Activated T-helper 9 cell treated with anti-CD3 and anti-CD28 coated beads, Interleukin-2, amount 50 U/mL, for 16 hours (primary cell): ENCODE measurements around the gene ELP4.
"Not testable (repeated sequence)": the region's sequence is repeated elsewhere in the genome, so short reads cannot be mapped to it uniquely, and the experiment has no call there.

Experiments used
- DNase-seq: peaks from one replicate; pipeline ENCODE4 v3.0.0-alpha.2; 2020; ENCODE audit warnings: low read depth

ELP4 gene

DNA sequence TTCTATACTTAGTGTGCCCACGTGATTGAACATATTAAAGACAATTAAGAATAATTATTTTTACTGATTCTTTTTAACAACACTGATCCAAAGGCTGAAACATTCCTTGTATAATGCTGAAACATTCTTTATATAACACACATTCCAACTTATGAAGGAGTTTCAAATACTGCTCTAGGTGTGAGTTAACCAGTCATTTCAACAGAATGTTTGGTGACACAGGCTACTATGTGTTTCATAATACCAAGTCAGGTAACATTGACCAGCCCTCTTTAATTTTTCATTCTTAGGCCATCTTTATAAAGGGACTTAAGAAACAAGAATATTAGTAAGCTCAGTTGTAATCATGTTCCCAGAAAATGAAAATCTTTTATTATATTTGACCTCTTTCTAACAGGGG, 136.6 kb downstream of the ELP4 start:
- no peak for DNase-seq

DNA sequence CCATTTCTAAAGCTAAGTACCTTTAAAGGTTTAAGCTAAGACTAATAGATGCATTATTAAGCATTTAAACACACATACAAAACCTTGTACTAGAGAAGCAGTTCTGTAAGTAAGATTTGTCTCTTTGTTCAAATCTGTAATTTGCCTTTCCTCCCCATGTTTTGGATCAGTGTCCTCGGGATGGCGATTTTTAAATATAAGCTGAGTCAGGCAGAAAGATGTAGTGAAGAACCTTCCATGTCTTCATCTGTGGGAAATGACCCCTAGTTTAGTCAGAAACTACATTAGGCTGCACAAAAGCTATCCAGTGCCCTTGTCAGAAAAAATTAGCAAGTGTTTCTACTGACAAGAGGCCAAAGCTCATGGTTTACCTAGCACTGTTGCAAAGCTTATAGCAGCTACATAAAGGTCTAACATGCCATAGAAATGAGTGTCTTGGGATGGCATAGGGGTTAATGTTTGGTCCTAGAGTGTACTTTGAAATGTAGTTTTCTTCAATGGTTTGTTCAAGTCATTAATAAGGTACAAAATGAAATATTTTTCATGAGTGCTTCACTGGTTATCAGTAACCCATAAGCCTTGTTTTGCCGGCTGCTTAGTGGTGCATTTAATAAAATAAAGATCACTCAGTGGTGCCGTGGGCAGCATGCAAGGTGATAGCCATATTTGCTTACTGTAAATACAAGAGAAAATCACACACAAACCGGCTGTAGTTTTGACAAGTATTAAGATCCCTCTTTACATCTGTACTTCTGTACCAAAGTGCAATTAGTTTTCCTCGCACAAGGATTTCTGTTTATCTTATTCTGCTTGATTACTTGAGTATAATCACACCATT, 139.8 kb downstream of the ELP4 start:
- no peak for DNase-seq

DNA sequence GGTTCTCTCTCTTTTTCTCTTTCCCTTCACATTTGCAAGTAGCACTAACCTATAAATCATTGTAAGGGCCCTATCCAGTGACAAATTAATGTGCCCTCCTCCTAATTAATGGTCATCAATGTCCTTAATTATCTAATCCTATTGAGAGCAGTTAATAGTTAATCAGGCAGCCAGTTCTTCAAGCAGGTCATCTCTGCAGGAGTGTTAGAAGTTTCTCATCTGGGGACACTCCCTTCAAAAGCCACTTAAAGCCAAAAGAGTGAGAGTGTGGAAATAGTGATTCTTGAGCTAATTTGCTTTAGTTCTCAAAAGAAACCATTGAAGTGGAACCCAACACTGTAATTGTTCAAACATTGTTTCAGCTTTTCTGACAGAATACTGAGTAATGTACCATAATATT, 141.6 kb downstream of the ELP4 start:
- DNase-seq, result no peak

DNA sequence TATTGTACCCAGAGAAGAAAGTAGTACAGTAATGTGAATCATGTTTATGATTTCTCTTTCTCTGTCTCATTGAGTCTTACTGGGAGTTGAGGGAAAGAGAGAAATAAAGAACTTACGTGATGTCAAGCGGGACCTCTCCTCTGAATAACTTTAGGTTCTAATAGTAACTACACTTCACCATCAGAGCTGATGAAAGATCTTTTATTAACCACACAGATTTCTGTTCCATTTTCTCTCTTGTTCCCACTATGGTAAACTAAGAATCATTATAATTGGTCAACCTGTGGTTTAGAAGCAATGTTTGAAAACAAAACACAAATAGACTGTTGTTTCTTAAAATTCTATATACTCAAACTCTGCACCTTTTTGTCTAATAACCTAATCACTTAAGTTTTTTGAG, 142.3 kb downstream of the ELP4 start:
- no peak for DNase-seq

DNA sequence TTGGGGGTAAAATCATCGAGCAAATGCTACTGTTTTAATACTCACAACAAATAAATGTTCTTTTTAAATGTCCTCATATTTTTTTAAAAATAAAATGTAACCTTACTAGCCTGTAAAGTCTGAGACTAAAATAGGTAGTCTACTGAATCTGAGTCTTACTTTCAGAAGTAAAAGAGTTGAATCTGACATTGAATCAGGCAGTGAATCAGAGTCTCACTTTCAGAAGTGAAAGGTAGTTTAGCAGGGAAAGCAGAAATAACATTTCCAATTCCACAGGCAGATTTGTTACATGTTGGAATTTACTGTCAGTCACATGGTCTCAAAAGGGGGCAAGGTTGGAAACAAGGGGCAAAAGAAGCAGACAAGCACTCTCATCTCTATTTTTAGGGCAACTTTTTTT, 143.0 kb downstream of the ELP4 start:
- DNase-seq, result no peak

DNA sequence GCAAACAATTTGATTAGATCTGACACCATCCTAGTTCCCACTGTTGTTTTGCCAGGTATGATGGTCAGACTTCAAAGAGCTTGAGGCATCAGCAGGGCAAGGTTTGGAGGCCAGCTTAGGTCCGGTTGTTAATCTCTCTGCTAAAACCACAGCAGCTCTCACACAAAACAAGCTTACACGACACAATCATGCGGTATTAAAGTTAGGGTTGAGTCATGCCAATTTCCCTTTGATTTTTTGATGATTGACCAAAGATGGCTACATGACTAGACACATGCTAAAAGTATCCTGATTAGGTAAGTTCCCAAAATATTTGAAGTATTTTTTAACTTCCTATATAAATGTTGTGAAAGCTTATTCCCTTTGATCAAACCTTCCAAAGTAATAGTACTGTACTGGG, 145.9 kb downstream of the ELP4 start:
- no peak for DNase-seq

DNA sequence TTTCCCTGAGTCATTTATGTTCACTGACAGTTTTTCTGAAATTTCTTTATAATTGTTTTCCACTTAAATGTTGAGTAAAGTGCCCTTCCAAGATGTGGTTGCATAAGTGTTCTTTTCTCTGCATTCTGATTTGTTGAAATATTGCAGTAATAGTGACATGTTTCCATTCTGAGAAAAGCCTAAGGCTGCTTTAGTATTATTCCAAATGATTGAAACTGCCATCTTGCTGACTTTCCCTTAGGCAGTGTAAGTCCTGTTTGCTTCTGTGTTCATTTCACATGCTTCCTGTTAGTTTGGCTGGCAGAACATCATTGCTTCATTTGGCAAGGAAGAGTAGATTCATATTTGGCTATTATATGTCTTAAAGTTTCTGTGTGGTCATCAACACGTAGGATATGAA, 146.5 kb downstream of the ELP4 start:
- DNase-seq, result no peak

DNA sequence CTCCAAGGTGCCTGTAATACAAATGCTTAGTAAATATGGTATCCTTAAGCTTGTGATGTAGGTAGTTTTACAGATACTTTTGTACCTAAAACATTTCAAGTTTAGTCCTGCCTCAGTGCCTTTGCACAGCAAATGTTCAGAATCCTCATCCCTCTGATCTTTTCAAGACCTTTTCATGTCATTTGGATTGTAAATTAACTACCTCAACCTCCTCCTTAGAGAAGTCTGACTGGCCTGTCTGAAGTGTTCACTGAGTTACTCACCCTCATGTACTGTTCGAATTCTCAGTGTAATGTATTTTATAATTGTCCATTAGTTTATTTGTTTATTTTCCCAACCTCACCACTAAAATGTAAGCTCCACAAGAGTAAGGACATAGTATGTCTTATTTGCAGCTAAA, 147.5 kb downstream of the ELP4 start:
- DNase-seq, result no peak

DNA sequence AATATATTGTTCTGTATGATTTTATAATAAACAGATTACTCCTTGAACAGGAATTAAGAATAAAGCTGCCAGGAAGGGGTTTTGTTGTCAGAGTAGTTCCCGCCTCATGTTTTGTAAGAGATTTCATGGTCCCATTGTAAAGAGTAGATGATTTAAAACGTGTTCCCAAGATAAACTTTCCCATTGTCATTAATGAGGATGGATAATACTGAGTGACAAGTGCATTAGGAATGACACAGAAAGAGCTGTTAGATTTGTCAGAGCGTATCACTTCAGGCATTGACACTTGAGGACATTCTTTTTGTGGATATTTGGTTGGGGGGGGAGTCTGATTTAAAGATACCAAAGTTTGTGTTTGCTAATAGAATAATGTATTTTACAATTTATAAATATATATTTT, 154.6 kb downstream of the ELP4 start:
- DNase-seq, result no peak

DNA sequence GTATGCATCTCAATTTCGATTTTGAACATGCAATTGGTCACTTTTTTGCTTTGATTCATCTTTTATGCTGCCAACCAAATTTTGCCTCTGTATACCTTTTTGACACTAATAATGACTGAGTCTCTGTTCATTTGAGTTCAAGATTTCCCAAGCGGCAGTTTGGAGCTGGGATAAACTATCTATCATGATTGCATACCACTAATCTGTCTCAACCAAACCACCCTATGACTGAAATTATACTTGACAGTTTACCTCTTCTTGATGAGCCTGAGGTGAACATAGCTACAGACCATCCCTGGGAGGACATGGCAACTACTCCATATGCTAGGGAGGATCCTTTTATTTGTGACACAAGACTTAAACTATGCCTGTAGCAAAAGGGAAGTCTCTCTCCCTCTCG, 155.4 kb downstream of the ELP4 start:
- no peak for DNase-seq

DNA sequence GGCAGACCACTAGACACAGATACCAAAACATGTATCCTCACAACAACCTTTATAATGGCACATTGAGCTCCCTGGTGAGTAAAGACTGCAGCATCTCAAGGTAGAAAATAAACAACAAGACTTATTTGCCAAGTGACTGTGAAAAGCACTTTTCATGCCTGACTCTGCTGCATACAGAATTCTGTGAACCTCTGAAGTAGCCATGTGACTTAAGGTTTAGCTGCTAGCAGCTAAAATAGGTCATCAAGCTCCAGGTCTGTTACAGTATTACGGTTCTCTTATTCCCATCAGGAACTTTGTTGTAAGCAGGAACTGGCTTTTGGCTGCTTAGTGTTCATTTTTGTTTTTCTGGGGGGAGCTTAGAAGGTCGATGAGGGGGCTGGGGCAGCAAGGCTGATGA, 162.1 kb downstream of the ELP4 start:
- DNase-seq, result no peak

DNA sequence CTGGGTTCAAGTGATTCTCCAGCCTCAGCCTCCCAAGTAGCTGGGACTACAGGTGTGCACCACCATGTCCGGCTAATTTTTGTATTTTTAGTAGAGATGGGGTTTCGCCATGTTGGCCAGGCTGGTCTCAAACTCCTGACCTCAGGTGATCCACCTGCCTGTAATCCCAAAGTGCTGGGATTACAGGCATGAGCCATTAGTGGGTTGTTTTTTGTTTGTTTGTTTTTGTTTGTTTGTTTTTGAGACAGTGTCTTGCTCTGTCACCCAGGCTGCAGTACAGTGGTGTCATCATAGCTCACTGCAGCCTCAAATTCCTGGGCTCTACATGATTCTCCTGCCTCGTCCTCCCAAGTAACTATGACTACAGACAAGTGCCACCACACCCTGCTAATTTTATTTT, 163.5 kb downstream of the ELP4 start:
- not testable (repeated sequence) for DNase-seq

DNA sequence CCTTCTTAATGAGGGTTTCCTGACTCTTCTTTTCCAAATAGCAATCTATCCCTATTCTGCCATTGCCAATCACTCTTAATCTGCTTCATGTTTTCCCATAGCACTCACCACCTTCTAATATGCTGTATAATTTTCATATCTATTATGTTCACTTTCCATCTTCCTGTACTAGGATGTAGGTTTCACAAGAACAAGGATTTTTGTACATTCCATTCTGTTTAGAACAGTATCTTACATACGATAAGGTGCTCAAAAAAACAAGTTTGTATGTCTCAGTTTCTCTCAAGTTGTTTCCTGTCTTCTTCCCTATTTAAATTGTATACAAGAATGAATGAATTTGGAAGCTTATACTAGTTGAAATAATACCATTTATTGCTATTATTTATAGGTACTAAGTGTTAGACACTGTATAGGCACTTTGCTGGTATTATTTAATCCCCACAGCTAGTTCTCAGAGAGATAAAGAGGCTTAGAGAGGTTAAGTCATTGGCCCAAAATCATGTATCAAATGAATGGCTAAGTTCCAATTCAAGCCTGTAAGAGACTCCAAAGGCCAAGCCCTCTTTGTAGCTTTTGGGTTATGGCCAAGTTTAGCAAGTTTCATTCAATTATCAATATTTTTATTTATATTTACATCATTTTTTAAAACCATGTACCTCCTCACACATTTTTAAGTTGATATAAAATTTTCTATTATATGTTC, 166.9 kb downstream of the ELP4 start:
- DNase-seq, result no peak

DNA sequence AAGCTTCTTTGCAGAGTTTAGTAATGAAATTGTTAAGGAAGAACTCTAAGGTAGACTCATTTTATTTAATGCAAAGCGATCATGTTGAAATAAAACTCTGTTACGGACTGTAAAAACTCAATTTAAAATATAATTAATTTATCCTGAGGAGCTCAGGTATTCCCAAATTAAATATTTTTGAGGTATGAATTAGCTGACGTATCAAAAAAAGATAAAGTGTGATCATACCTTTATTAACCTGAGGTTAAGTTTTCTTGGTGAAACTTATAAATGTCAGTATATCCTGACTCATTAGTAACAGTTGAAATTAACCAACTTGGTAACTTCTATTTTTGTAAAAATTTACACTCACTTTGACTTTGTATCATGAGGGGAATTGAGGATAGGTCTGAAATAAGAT, 171.2 kb downstream of the ELP4 start:
- no peak for DNase-seq

DNA sequence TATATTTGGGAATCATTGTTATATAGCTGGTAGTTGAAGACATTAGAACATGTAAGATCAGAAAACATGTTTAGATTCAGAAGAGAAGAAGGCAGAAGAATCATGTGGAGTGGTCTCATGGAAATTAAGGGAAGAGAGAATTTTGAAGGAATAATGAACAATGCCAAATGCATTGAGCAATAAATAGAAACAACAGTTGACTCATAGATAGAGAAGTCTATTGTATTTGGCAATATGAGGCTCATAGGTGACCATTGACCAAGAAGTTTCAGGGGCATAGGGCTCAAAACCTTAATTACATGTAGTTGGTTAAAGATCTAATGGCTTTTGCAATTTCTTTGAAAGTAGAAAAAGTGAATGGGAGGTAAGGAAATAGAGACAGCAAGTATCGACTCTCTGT, 177.7 kb downstream of the ELP4 start:
- no peak for DNase-seq

DNA sequence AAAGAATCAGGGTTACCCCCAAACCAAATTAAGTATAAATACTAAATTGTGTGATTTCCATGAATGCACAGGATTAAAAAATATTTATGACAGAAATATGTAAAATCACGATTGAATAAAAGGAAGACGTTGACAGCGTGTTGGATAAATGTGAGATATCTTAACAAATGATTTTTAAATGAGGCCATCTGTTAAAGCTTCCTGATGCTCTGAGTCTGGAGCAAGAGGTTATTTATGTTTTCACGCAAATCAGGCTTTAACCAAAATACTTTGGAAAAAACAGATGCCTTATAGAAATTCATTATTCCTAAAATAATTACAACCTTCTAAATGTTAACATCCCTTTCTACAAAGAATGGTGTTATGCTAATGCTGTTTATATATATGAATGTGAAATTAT, 178.3 kb downstream of the ELP4 start:
- DNase-seq, result no peak

DNA sequence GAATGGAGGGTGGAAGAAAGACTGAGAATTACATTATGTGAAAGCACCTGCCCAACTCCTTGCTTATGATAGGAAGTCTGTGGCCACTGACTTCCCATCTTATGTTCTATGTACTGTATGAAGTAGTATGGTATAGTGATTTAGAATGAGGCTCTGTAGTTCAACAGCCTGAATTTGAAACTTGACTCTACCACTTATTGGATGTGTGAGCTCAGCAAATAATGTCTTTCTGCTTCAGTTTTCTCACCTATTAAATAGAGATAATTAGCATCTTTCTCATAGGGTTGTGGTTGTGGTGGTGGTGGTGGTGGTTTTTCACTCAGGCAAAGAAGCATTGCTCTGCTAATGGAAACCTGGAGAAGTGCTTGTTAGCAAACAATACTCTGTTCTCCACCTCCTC, 180.0 kb downstream of the ELP4 start:
- DNase-seq, result no peak

DNA sequence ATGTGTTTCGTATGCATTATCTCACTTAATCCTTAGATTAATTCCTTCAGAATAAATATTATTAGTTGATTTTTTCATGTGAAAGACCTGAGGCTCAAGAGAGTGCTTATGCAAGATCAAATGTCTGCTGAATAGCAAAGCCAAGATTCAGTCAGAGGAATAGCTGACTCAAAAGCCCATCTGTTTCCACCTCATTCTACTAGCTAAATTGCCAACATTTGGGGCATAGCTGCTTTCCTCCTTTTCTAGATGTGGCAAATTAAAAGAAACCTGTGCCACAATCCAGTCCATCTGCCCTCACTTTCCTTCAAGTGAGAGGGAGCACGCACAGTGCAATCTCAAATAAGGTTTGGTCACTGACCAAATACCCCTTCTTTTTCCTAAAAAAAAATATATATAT, 180.5 kb downstream of the ELP4 start:
- DNase-seq, result no peak

DNA sequence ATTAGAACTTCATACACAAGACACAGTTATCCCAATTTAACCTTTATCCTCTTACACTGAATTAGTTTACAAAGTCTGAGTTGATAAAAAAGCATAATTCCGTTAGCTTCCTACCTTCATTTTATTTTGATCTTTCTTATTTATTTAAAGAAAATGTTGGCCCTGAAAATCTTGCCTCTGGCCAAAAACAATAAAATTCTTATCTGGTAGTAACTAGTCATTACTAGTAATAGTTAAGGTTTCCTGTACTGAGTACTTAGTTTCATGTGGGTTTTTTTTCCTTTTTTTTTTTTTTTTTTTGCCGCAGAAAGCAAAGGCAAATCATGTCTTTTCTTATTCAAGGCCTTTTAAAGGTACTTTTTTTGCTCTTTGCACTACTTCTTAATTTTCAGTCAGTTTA, 180.9 kb downstream of the ELP4 start:
- DNase-seq, result no peak

DNA sequence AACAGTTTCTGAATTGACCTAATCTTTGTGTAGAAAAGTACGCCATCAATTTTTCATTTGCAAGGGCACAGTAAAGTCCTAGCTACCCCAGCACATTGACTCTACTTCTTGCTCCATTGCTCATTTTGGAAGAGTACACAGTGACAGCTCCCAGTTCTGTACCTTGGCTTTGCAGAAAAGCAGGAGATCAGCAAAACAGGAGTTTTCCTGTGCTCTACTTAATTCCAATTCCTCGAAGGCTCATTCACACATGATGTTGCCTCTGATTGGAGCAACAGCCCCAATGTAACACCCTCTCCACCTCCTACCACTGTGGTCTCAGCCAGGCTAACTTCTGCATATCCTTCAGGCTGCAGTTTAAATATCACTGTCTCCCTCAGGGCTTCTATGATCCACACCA, 182.9 kb downstream of the ELP4 start:
- DNase-seq, result no peak

DNA sequence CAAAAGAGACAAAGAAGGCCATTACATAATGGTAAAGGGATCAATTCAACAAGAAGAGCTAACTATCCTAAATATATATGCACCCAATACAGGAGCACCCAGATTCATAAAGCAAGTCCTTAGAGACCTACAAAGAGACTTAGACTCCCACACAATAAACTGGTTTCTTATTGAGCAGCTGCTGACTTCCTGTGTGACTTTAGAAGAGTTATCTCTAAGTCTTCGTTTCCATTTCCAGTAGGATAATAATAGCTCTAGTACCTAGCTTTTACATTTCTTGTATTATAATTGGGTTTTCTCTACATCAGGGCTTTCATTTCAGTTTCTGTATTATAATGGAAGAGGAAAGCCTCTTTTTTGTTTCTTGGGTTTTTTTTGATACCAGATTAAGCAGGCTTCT, 187.5 kb downstream of the ELP4 start:
- not testable (repeated sequence) for DNase-seq

DNA sequence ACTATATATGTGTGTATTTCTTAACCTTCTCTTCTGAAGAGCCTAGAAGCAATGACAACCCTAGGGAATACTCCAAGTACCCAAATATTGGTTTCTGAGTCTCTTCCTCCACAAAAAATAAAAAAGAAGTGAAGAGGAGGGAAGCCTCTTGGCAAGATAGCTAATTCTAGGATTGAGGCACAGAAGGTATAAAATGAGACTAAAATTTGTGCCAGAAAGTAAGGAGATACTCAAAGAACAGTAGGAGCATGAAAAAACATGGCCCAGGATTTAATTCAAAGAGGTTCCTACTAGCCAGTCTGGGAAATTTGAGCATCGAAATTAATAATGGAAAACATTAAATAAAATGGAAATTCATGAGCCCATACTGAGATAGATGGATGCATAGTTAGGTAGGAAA, 189.5 kb downstream of the ELP4 start:
- DNase-seq, result no peak

DNA sequence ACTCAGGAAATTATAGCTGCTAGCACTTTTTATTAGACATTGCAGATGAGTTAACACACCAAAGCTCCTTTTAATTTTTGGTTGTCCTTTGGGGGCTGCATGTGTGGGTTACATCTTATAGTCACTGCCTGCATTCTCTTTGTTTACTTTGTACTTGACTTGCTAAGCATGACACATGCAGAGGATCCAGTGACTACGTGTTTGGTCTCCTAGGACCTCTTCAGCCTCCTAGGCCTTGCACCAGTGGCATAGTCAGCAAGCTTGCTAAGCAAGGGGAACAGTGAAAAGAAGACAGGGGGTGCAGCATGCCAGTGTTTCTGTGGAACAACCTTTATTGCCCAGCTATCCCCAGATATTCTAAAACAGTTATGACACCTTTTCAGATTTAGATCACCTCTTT, 193.4 kb downstream of the ELP4 start:
- no peak for DNase-seq

DNA sequence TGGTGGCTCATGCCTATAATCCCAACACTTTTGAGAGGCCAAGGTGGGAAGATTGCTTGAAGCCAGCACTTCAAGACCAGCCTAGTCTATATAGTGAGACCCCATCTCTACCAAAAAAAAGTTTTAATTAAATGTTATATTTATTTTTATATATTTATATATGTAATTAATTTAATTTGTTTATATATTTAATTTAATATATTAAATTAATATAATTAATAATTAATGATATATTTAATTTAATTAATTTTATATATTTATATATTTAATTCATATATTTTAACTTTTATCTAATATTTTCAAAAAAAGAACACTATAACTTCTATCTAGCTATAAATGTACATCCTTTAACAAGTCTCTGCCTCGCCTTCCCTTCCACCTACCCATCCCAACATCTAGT, 196.8 kb downstream of the ELP4 start:
- DNase-seq, result no peak
